ENCODE results near the gene VEGFB. TPM values are rescaled to one million over a fixed set of nuclear protein-coding genes. Genes with fewer than 3 reads are reported as not detected.

VEGFB gene
- polyA plus RNA-seq, 3 donors: 0.40 to 5.6 TPM; not detected in 1

- no peak for TF ChIP-seq CTCF (IDR thresholded peaks at IDR 0.05)
- no peak overlapping the region for H3K4me2 ChIP-seq (replicated peaks; ENCODE audit: extremely low read depth, low read length, poor library complexity, severe bottlenecking)
- Mint-ChIP-seq H3K4me3 (no peak overlapping the region), H3K4me1 (peaks cover 10% of the 10 kb centered on the region), H3K27me3 (ENCODE audit: low read depth in 3 of 3) (no peaks in the 10 kb centered on the region), H3K36me3 (peaks cover 57 to 79% of the 10 kb centered on the region in 2 donors), H3K9me3 (peaks cover 0 to 4% (median 0%) of the 10 kb centered on the region in 7 donors), H3K27ac (peak overlapping the region in 1 of 7 donors; percentile 59)
- WGBS (ENCODE audit: insufficient coverage): 87% methylated on average over 24 of the region's 29 CpGs
- H4K20me1 ChIP-seq (ENCODE audit: insufficient read depth, low read length): peaks cover 7% of the 10 kb centered on the region
- no peaks in the 10 kb centered on the region for H3K79me2 ChIP-seq (ENCODE audit: insufficient read depth, low read length)
- no peaks in the 10 kb centered on the region for H3K27me3 ChIP-seq (ENCODE audit: control insufficient read depth in 2 of 2, insufficient read depth in 2 of 2, low read length in 2 of 2)
- H3K9ac ChIP-seq (ENCODE audit: insufficient read depth, low read length, poor library complexity, severe bottlenecking): no peak overlapping the region
- H2AFZ ChIP-seq (ENCODE audit: insufficient read depth, low read depth, low read length, poor library complexity, severe bottlenecking): no peak overlapping the region
- H3K4me1 ChIP-seq (ENCODE audit: control insufficient read depth in 1 of 2, insufficient read depth in 2 of 2, low read length in 2 of 2): peaks cover 12 to 13% of the 10 kb centered on the region in 2 donors
- H3K36me3 ChIP-seq (replicated peaks in 1 of 2; ENCODE audit: control insufficient read depth in 1 of 2, insufficient read depth in 2 of 2, low read length in 2 of 2): peaks cover 80 to 83% of the 10 kb centered on the region in 2 donors
- H3K27ac ChIP-seq (ENCODE audit: low read depth in 1 of 2, low read length in 2 of 2): no peak overlapping the region
- DNase-seq: no peak
- no peak overlapping the region for H3K4me3 ChIP-seq (replicated peaks in 1 of 3; ENCODE audit: low read depth in 2 of 3, low read length in 3 of 3)
- no peaks in the 10 kb centered on the region for H3K9me3 ChIP-seq (replicated peaks in 1 of 2; ENCODE audit: control insufficient read depth in 1 of 2, insufficient read depth in 1 of 2, low read length in 2 of 2)
- intact Hi-C loops (cut with micrococcal nuclease): no loop called here
Measured at GRCh38 chr11:64263021-64263946, 28.9 kb downstream of the VEGFB start.

- intact Hi-C loops (cut with micrococcal nuclease): no loop called here
- no peaks in the 10 kb centered on the region for H3K9me3 ChIP-seq (replicated peaks in 1 of 2; ENCODE audit: control insufficient read depth in 1 of 2, insufficient read depth in 1 of 2, low read length in 2 of 2)
- peaks cover 19 to 20% of the 10 kb centered on the region in 2 donors for H3K4me1 ChIP-seq (ENCODE audit: control insufficient read depth in 1 of 2, insufficient read depth in 2 of 2, low read length in 2 of 2)
- H3K36me3 ChIP-seq (replicated peaks in 1 of 2; ENCODE audit: control insufficient read depth in 1 of 2, insufficient read depth in 2 of 2, low read length in 2 of 2): peaks cover 74 to 77% of the 10 kb centered on the region in 2 donors
- H2AFZ ChIP-seq (ENCODE audit: insufficient read depth, low read depth, low read length, poor library complexity, severe bottlenecking): no peak overlapping the region
- Mint-ChIP-seq H3K4me1 (peaks cover 17% of the 10 kb centered on the region), H3K27ac (no peak overlapping the region), H3K9me3 (peaks cover 0 to 4% (median 0%) of the 10 kb centered on the region in 7 donors), H3K36me3 (peaks cover 52 to 73% of the 10 kb centered on the region in 2 donors), H3K27me3 (ENCODE audit: low read depth in 3 of 3) (no peaks in the 10 kb centered on the region), H3K4me3 (no peak overlapping the region)
- H3K79me2 ChIP-seq (ENCODE audit: insufficient read depth, low read length): no peaks in the 10 kb centered on the region
- no peak overlapping the region for H3K4me3 ChIP-seq (replicated peaks in 1 of 3; ENCODE audit: low read depth in 2 of 3, low read length in 3 of 3)
- H4K20me1 ChIP-seq (ENCODE audit: insufficient read depth, low read length): peaks cover 7% of the 10 kb centered on the region
- TF ChIP-seq CTCF (IDR thresholded peaks at IDR 0.05): no peak
- no peaks in the 10 kb centered on the region for H3K27me3 ChIP-seq (ENCODE audit: control insufficient read depth in 2 of 2, insufficient read depth in 2 of 2, low read length in 2 of 2)
- H3K27ac ChIP-seq (ENCODE audit: low read depth in 1 of 2, low read length in 2 of 2): no peak overlapping the region
- H3K4me2 ChIP-seq (replicated peaks; ENCODE audit: extremely low read depth, low read length, poor library complexity, severe bottlenecking): no peak overlapping the region
- DNase-seq: no peak
- 96% methylated on average over 6 of the region's 8 CpGs for WGBS (ENCODE audit: insufficient coverage)
- H3K9ac ChIP-seq (ENCODE audit: insufficient read depth, low read length, poor library complexity, severe bottlenecking): no peak overlapping the region
Measured at GRCh38 chr11:64263947-64264317, 29.5 kb downstream of the VEGFB start.

Data from CD14-positive monocyte (primary cell).